Measurements from ENCODE around the gene ADCY2. TPM values are rescaled to one million over a fixed set of nuclear protein-coding genes. Genes with fewer than 3 reads are reported as not detected.

Gene ADCY2
- total and polyA plus RNA-seq, 2 experiments from 2014 or later, result 23.8 to 74.9 TPM

- Histone ChIP-seq H4K20me1 (replicated peaks; ENCODE audit: insufficient read depth) (no peaks in the 10 kb centered on the region), H3K27me3 (ENCODE audit: insufficient read depth) (peaks cover 18% of the 10 kb centered on the region), H2AFZ (no peak overlapping the region), H3K4me3 (no peak overlapping the region), H3K79me2 (replicated peaks; ENCODE audit: insufficient read depth) (no peaks in the 10 kb centered on the region), H3K4me2 (no peak overlapping the region), H3K9me2 (ENCODE audit: insufficient read depth) (0 out of 2 replicates have a peak, but pooled peaks cover 8% of the 10 kb centered on the region), H3K27ac (ENCODE audit: low read depth) (no peak overlapping the region), H3K36me3 (ENCODE audit: insufficient read depth) (no peaks in the 10 kb centered on the region), H3K4me1 (ENCODE audit: insufficient read depth) (peaks cover 9% of the 10 kb centered on the region; the same call in 1 of the 2 replicates), H3F3A (replicated peaks; ENCODE audit: low read depth) (0 out of 2 replicates have a peak, but pooled peaks cover 4% of the 10 kb centered on the region)
- DNase-seq (ENCODE audit: low spot score) (no peak), ATAC-seq (no peak)
- Mint-ChIP-seq H3K4me3 (no peak overlapping the region), H3K9me3 (no peaks in the 10 kb centered on the region), H3K27ac (no peak overlapping the region), H3K27me3 (ENCODE audit: insufficient read depth, low read depth, poor library complexity) (peaks cover 12% of the 10 kb centered on the region), H3K4me1 (peaks cover 8% of the 10 kb centered on the region), H3K36me3 (ENCODE audit: low read depth) (no peaks in the 10 kb centered on the region; the same call in 2 of the 3 replicates)
- no peak for TF ChIP-seq EZH2phosphoT487 (IDR thresholded peaks at IDR 0.05; ENCODE audit: unreplicated experiment)
- TF ChIP-seq CTCF (conservative IDR thresholded peaks at IDR 0.05; ENCODE audit: low read depth in 2 of 2), result no peak
- no peak for TF ChIP-seq POLR2AphosphoS5 (IDR thresholded peaks at IDR 0.05; ENCODE audit: low read depth)
- TF ChIP-seq REST (IDR thresholded peaks at IDR 0.05; ENCODE audit: unreplicated experiment), result no peak
- no peak for TF ChIP-seq EZH2 (IDR thresholded peaks at IDR 0.05; ENCODE audit: low read depth, unreplicated experiment)
- TF ChIP-seq NANOG (IDR thresholded peaks at IDR 0.05; ENCODE audit: borderline replicate concordance), result no peak
- no peak for TF ChIP-seq ZNF462 (CRISPR knock-in tag; IDR thresholded peaks at IDR 0.05)
- TF ChIP-seq CREB1 (CRISPR knock-in tag; IDR thresholded peaks at IDR 0.05; ENCODE audit: low read depth), result no peak
- TF ChIP-seq ZNF114 (CRISPR knock-in tag; IDR thresholded peaks at IDR 0.05), result no peak
- TF ChIP-seq ETS1 (IDR thresholded peaks at IDR 0.05), result no peak
- no peak for TF ChIP-seq ZNF331 (CRISPR knock-in tag; IDR thresholded peaks at IDR 0.05; ENCODE audit: low read depth)
- no peak for TF ChIP-seq STAT1 (IDR thresholded peaks at IDR 0.05; ENCODE audit: unreplicated experiment)
- TF ChIP-seq JUNB (IDR thresholded peaks at IDR 0.05; ENCODE audit: unreplicated experiment), result no peak
Measured at GRCh38 chr5:7848296-7848695, 452.4 kb downstream of the ADCY2 start.

Data from GM23338 (cell line).